Liver (tissue), 9 donors: ENCODE measurements around the gene UBTF. TPM values are rescaled to one million over a fixed set of nuclear protein-coding genes. Genes with fewer than 3 reads are reported as not detected.
A peak's percentile ranks its signal among the peaks of the same experiment; 100 is the strongest.
"Not testable (repeated sequence)": the region's sequence is repeated elsewhere in the genome, so short reads cannot be mapped to it uniquely, and the experiment has no call there.

ENCODE experiments used
- DNase-seq: peaks from one replicate; pipeline ENCODE4 v3.0.0-alpha.2; 2017; ENCODE audit warnings: low spot score
- H3K27ac ChIP-seq, 2 donors: one replicate each; pipeline ENCODE4 v1.7.0; 2013; ENCODE audit warnings: inconsistent platforms in 2 of 2, low read length in 2 of 2, control low read depth in 1 of 2, low read depth in 1 of 2, mild to moderate bottlenecking in 1 of 2
- H3K27me3 ChIP-seq, 4 donors: one replicate each; pipeline versions ENCODE4 v1.6.1 to v1.7.0; 2013; ENCODE audit warnings: low read length in 3 of 4, inconsistent platforms in 1 of 4, mild to moderate bottlenecking in 1 of 4, moderate library complexity in 1 of 4; ENCODE audit not compliant: control insufficient read depth in 4 of 4, insufficient read depth in 4 of 4
- H3K36me3 ChIP-seq, 4 donors: one replicate each; pipeline versions ENCODE4 v1.6.1 to v1.7.0; 2013; ENCODE audit warnings: low read length in 3 of 4, mild to moderate bottlenecking in 3 of 4, low read depth in 1 of 4, moderate library complexity in 1 of 4; ENCODE audit not compliant: control insufficient read depth in 4 of 4, insufficient read depth in 3 of 4
- H3K4me1 ChIP-seq, 4 donors: one replicate each; pipeline versions ENCODE4 v1.6.1 to v1.7.0; 2013; ENCODE audit warnings: low read length in 3 of 4, mild to moderate bottlenecking in 3 of 4, moderate library complexity in 1 of 4; ENCODE audit not compliant: control insufficient read depth in 4 of 4, insufficient read depth in 4 of 4
- H3K4me3 ChIP-seq, 3 donors: one replicate each; pipeline versions ENCODE4 v1.6.1 to v1.7.0; 2013; ENCODE audit warnings: low read length in 3 of 3, control low read depth in 1 of 3, low read depth in 1 of 3, mild to moderate bottlenecking in 1 of 3
- H3K9ac ChIP-seq, 2 donors: one replicate each; pipeline ENCODE4 v1.7.0; 2013; ENCODE audit warnings: low read length in 2 of 2, mild to moderate bottlenecking in 2 of 2, moderate library complexity in 2 of 2, control low read depth in 1 of 2, low read depth in 1 of 2
- H3K9me3 ChIP-seq, 4 donors: one replicate each; pipeline versions ENCODE4 v1.6.1 to v1.7.0; 2013; ENCODE audit warnings: low read length in 3 of 4; ENCODE audit not compliant: control insufficient read depth in 4 of 4
- ATF3 ChIP-seq: IDR thresholded peaks from 2 replicates; pipeline ENCODE4 v1.6.1; 2016; ENCODE audit warnings: antibody characterized with exemption
- EGR1 ChIP-seq, 2 donors: IDR thresholded peaks; 2 replicates each; pipeline ENCODE4 v1.6.1; 2016 to 2018; ENCODE audit warnings: antibody characterized with exemption in 2 of 2, low read depth in 2 of 2
- FOXA2 ChIP-seq: IDR thresholded peaks from 2 replicates; pipeline ENCODE4 v1.6.1; 2016; ENCODE audit warnings: antibody characterized with exemption
- GABPA ChIP-seq, 2 donors: IDR thresholded peaks in 1 of 2; conservative IDR thresholded peaks in 1 of 2; 2 replicates each; pipeline ENCODE4 v1.6.1; 2016; ENCODE audit warnings: antibody characterized with exemption in 2 of 2, mild to moderate bottlenecking in 1 of 2, moderate library complexity in 1 of 2
- HNF4A ChIP-seq, 2 donors: conservative IDR thresholded peaks; 2 replicates each; pipeline ENCODE4 v1.6.1; 2016; ENCODE audit warnings: antibody characterized with exemption in 2 of 2, mild to moderate bottlenecking in 2 of 2
- MAX ChIP-seq: IDR thresholded peaks from 2 replicates; pipeline ENCODE4 v1.6.1; 2016; ENCODE audit warnings: antibody characterized with exemption
- NR2F2 ChIP-seq: IDR thresholded peaks from 2 replicates; pipeline ENCODE4 v1.6.1; 2016; ENCODE audit warnings: antibody characterized with exemption
- RAD21 ChIP-seq, 2 donors: IDR thresholded peaks; 2 replicates each; pipeline ENCODE4 v1.6.1; 2016; ENCODE audit warnings: antibody characterized with exemption in 2 of 2, mild to moderate bottlenecking in 2 of 2
- REST ChIP-seq: IDR thresholded peaks from 2 replicates; pipeline ENCODE4 v1.6.1; 2016; ENCODE audit warnings: antibody characterized with exemption, mild to moderate bottlenecking
- RXRA ChIP-seq, 2 donors: IDR thresholded peaks; 2 replicates each; pipeline ENCODE4 v1.6.1; 2017 to 2018; ENCODE audit warnings: antibody characterized with exemption in 2 of 2, mild to moderate bottlenecking in 1 of 2
- SP1 ChIP-seq: IDR thresholded peaks from 2 replicates; pipeline ENCODE4 v1.6.1; 2018; ENCODE audit warnings: antibody characterized with exemption, mild to moderate bottlenecking
- WGBS: extraction: QIAGEN DNeasy Blood & Tissue Kit; methylation state at CpG from one replicate; pipeline ENCODE4 v1.1.7; 2013; 5-methylcytosine and 5-hydroxymethylcytosine counted together
- polyA plus RNA-seq, 2 donors: library from polyadenylated mRNA; stranded (reverse) in 1 of 2; unstranded in 1 of 2; fragments of 200-250 nt in 1 of 2; fragments of >200 nt in 1 of 2; fragmentation: Nextera tagmentation in 1 of 2; extraction: Ambion mirVana in 1 of 2; gene quantifications; one replicate each; pipeline versions ENCODE4 v1.2.1 to v1.2.3, GENCODE V29; 2013 to 2015
- total RNA-seq, 2 donors: library from RNA; depleted of rRNA; stranded (reverse); fragments of >200 nt; gene quantifications; one replicate each; pipeline ENCODE4 v1.2.3, GENCODE V29; 2014
- donor health status: healthy.
- donor health status: healthy.
- donor health status: healthy.
- donor health status: healthy.
- donor health status: healthy.

UBTF gene
- total and polyA plus RNA-seq, 4 donors, result 12.5 to 39.6 (median 23.9) TPM

- peak; percentile 18 for TF ChIP-seq REST
- no peak for TF ChIP-seq ATF3
- TF ChIP-seq SP1, result peak; percentile 72
- peak; percentile 62 to 71 for TF ChIP-seq HNF4A (conservative IDR thresholded peaks at IDR 0.05)
- TF ChIP-seq RXRA (IDR thresholded peaks at IDR 0.05), result peak; percentile 94 to 96
Measured at GRCh38 chr17:44247440-44247841, 28.0 kb upstream of the UBTF start (continued).

GRCh38 chr17:44241106-44241624, 21.7 kb upstream of the UBTF start:
- TF ChIP-seq FOXA2 (no peak), EGR1 (IDR thresholded peaks at IDR 0.05; ENCODE audit: low read depth in 2 of 2) (no peak), RAD21 (IDR thresholded peaks at IDR 0.05) (no peak), GABPA (IDR thresholded peaks at IDR 0.05 in 1 of 2, conservative IDR thresholded peaks at IDR 0.05 in 1 of 2) (no peak)
- Histone ChIP-seq H3K4me1 (peaks cover 0 to 13% (median under 1%) of the 10 kb centered on the region in 4 donors), H3K27ac (no peak overlapping the region), H3K27me3 (no peaks in the 10 kb centered on the region), H3K9me3 (no peaks in the 10 kb centered on the region), H3K36me3 (no peaks in the 10 kb centered on the region), H3K4me3 (no peak overlapping the region), H3K9ac (no peak overlapping the region)
- 81% methylated on average over 6 of the region's 6 CpGs for WGBS
- no peak for DNase-seq

GRCh38 chr17:44237886-44238285, 18.4 kb upstream of the UBTF start:
- not testable (repeated sequence) for H3K4me3 ChIP-seq, H3K27ac ChIP-seq, H3K9me3 ChIP-seq, DNase-seq, H3K4me1 ChIP-seq, H3K9ac ChIP-seq, H3K36me3 ChIP-seq, H3K27me3 ChIP-seq
- WGBS, result 96% methylated on average over 26 of the region's 28 CpGs

- Histone ChIP-seq H3K36me3 (no peaks in the 10 kb centered on the region), H3K4me3 (no peak overlapping the region), H3K9me3 (no peaks in the 10 kb centered on the region), H3K27me3 (no peaks in the 10 kb centered on the region), H3K27ac (no peak overlapping the region), H3K9ac (no peak overlapping the region), H3K4me1 (peaks cover 0 to 3% (median 0%) of the 10 kb centered on the region in 4 donors)
- no peak for DNase-seq
- TF ChIP-seq MAX, result no peak
- TF ChIP-seq HNF4A (conservative IDR thresholded peaks at IDR 0.05), result no peak
- TF ChIP-seq NR2F2, result no peak
- 62% methylated on average over 5 of the region's 5 CpGs for WGBS
Measured at GRCh38 chr17:44236444-44236991, 17.0 kb upstream of the UBTF start.
